Stimulated activated naive CD8-positive, alpha-beta T cell treated with anti-CD3 and anti-CD28 coated beads, Interleukin-15, Interleukin-2, amounts not matched to agents 100 ng/mL and 50 ng/mL, for 24 hours (primary cell): ENCODE data around the gene CER1.

Source experiments
- H3K27ac Mint-ChIP-seq: one replicate; pipeline ENCODE4 v1.8.0; 2021; ENCODE audit warnings: mild to moderate bottlenecking, mixed read lengths
- H3K27me3 Mint-ChIP-seq: one replicate; pipeline ENCODE4 v1.8.0; 2021; ENCODE audit warnings: mixed read lengths
- H3K36me3 Mint-ChIP-seq: one replicate; pipeline ENCODE4 v1.8.0; 2021; ENCODE audit warnings: low read depth, mixed read lengths
- H3K4me1 Mint-ChIP-seq: one replicate; pipeline ENCODE4 v1.8.0; 2021; ENCODE audit warnings: low read depth, mixed read lengths
- H3K4me3 Mint-ChIP-seq: one replicate; pipeline ENCODE4 v1.8.0; 2021; ENCODE audit warnings: mild to moderate bottlenecking, mixed read lengths
- H3K9me3 Mint-ChIP-seq: one replicate; pipeline ENCODE4 v1.8.0; 2021; ENCODE audit warnings: mixed read lengths

CER1 gene

GRCh38 chr9:14722391-14723035 is at the start of gene CER1:
Gene CER1, minus strand, starts transcription at chr9:14722733. Its CDS starts 61 bp downstream, at chr9:14722672.
- Mint-ChIP-seq H3K36me3 (no peaks in the 10 kb centered on the region), H3K27ac (no peak within 1 kb of the TSS), H3K9me3 (no peaks in the 10 kb centered on the region), H3K4me1 (no peaks in the 10 kb centered on the region), H3K27me3 (peaks cover 28% of the 10 kb centered on the region), H3K4me3 (no peak within 1 kb of the TSS)

- peaks cover 17% of the 10 kb centered on the region for H3K27me3 Mint-ChIP-seq
- H3K36me3 Mint-ChIP-seq: no peaks in the 10 kb centered on the region
- H3K9me3 Mint-ChIP-seq: no peaks in the 10 kb centered on the region
- H3K27ac Mint-ChIP-seq: no peak overlapping the region
- no peaks in the 10 kb centered on the region for H3K4me1 Mint-ChIP-seq
- no peak overlapping the region for H3K4me3 Mint-ChIP-seq
These were observed 48.1 kb upstream of the CER1 start for GRCh38 chr9:14770592-14770991.

GRCh38 chr9:14769230-14769571 is 46.7 kb upstream of the CER1 start:
- H3K36me3 Mint-ChIP-seq: no peaks in the 10 kb centered on the region
- H3K9me3 Mint-ChIP-seq: no peaks in the 10 kb centered on the region
- H3K4me1 Mint-ChIP-seq: no peaks in the 10 kb centered on the region
- H3K27ac Mint-ChIP-seq: no peak overlapping the region
- H3K4me3 Mint-ChIP-seq: no peak overlapping the region
- H3K27me3 Mint-ChIP-seq: peaks cover 17% of the 10 kb centered on the region

- no peak overlapping the region for H3K27ac Mint-ChIP-seq
- no peaks in the 10 kb centered on the region for H3K4me1 Mint-ChIP-seq
- no peaks in the 10 kb centered on the region for H3K9me3 Mint-ChIP-seq
- no peaks in the 10 kb centered on the region for H3K36me3 Mint-ChIP-seq
- H3K27me3 Mint-ChIP-seq: peaks cover 17% of the 10 kb centered on the region
- H3K4me3 Mint-ChIP-seq: no peak overlapping the region
These were observed 46.1 kb upstream of the CER1 start for GRCh38 chr9:14768405-14769229.

- Mint-ChIP-seq H3K27me3 (peaks cover 20% of the 10 kb centered on the region), H3K36me3 (no peaks in the 10 kb centered on the region), H3K27ac (no peak overlapping the region), H3K4me1 (no peaks in the 10 kb centered on the region), H3K9me3 (no peaks in the 10 kb centered on the region), H3K4me3 (no peak overlapping the region)
These were observed 43.8 kb upstream of the CER1 start for GRCh38 chr9:14766299-14766698.

GRCh38 chr9:14761584-14761983 is 39.1 kb upstream of the CER1 start:
- H3K4me3 Mint-ChIP-seq: no peak overlapping the region
- no peaks in the 10 kb centered on the region for H3K36me3 Mint-ChIP-seq

GRCh38 chr9:14760060-14760459 is 37.5 kb upstream of the CER1 start:
- no peaks in the 10 kb centered on the region for H3K4me1 Mint-ChIP-seq
- H3K27ac Mint-ChIP-seq: no peak overlapping the region
- H3K27me3 Mint-ChIP-seq: peaks cover 13% of the 10 kb centered on the region
- no peaks in the 10 kb centered on the region for H3K9me3 Mint-ChIP-seq
- H3K4me3 Mint-ChIP-seq: no peak overlapping the region
- H3K36me3 Mint-ChIP-seq: no peaks in the 10 kb centered on the region

More at GRCh38 chr9:14761584-14761983, 39.1 kb upstream of the CER1 start:
- Mint-ChIP-seq H3K4me1 (no peaks in the 10 kb centered on the region), H3K27ac (no peak overlapping the region), H3K27me3 (peaks cover 13% of the 10 kb centered on the region), H3K9me3 (no peaks in the 10 kb centered on the region)

- Mint-ChIP-seq H3K27me3 (peaks cover 19% of the 10 kb centered on the region), H3K4me1 (no peaks in the 10 kb centered on the region), H3K27ac (no peak overlapping the region), H3K36me3 (no peaks in the 10 kb centered on the region), H3K4me3 (no peak overlapping the region), H3K9me3 (no peaks in the 10 kb centered on the region)
These were observed 33.8 kb upstream of the CER1 start for GRCh38 chr9:14756291-14756690.

GRCh38 chr9:14752871-14753270 is 30.3 kb upstream of the CER1 start:
- H3K27me3 Mint-ChIP-seq: peaks cover 30% of the 10 kb centered on the region
- H3K4me3 Mint-ChIP-seq: no peak overlapping the region
- H3K9me3 Mint-ChIP-seq: no peaks in the 10 kb centered on the region
- H3K4me1 Mint-ChIP-seq: peaks cover 5% of the 10 kb centered on the region
- no peaks in the 10 kb centered on the region for H3K36me3 Mint-ChIP-seq
- no peak overlapping the region for H3K27ac Mint-ChIP-seq

GRCh38 chr9:14752271-14752670 is 29.7 kb upstream of the CER1 start:
- Mint-ChIP-seq H3K27ac (no peak overlapping the region), H3K4me3 (no peak overlapping the region), H3K36me3 (no peaks in the 10 kb centered on the region), H3K9me3 (no peaks in the 10 kb centered on the region), H3K27me3 (peaks cover 30% of the 10 kb centered on the region), H3K4me1 (peaks cover 5% of the 10 kb centered on the region)

- Mint-ChIP-seq H3K4me1 (peaks cover 5% of the 10 kb centered on the region), H3K27me3 (peaks cover 30% of the 10 kb centered on the region), H3K4me3 (no peak overlapping the region), H3K27ac (no peak overlapping the region), H3K36me3 (no peaks in the 10 kb centered on the region), H3K9me3 (no peaks in the 10 kb centered on the region)
These were observed 28.3 kb upstream of the CER1 start for GRCh38 chr9:14750821-14751220.

- H3K9me3 Mint-ChIP-seq: peaks cover 2% of the 10 kb centered on the region
- H3K27me3 Mint-ChIP-seq: peaks cover 32% of the 10 kb centered on the region
- no peak overlapping the region for H3K4me3 Mint-ChIP-seq
- H3K4me1 Mint-ChIP-seq: peaks cover 5% of the 10 kb centered on the region
- no peaks in the 10 kb centered on the region for H3K36me3 Mint-ChIP-seq
- H3K27ac Mint-ChIP-seq: no peak overlapping the region
These were observed 27.2 kb upstream of the CER1 start for GRCh38 chr9:14749741-14750211.

GRCh38 chr9:14748373-14748772 is 25.8 kb upstream of the CER1 start:
- no peaks in the 10 kb centered on the region for H3K36me3 Mint-ChIP-seq
- H3K4me1 Mint-ChIP-seq: peaks cover 5% of the 10 kb centered on the region
- no peak overlapping the region for H3K4me3 Mint-ChIP-seq
- H3K27me3 Mint-ChIP-seq: peaks cover 33% of the 10 kb centered on the region
- H3K27ac Mint-ChIP-seq: no peak overlapping the region
- H3K9me3 Mint-ChIP-seq: peaks cover 3% of the 10 kb centered on the region

GRCh38 chr9:14747111-14747510 is 24.6 kb upstream of the CER1 start:
- Mint-ChIP-seq H3K27ac (no peak overlapping the region), H3K4me3 (no peak overlapping the region), H3K36me3 (no peaks in the 10 kb centered on the region), H3K9me3 (peaks cover 3% of the 10 kb centered on the region), H3K27me3 (peaks cover 30% of the 10 kb centered on the region), H3K4me1 (peaks cover 5% of the 10 kb centered on the region)

- Mint-ChIP-seq H3K27me3 (peaks cover 27% of the 10 kb centered on the region), H3K4me3 (no peak overlapping the region), H3K27ac (no peak overlapping the region), H3K9me3 (peaks cover 3% of the 10 kb centered on the region), H3K36me3 (no peaks in the 10 kb centered on the region), H3K4me1 (peaks cover 5% of the 10 kb centered on the region)
These were observed 24.1 kb upstream of the CER1 start for GRCh38 chr9:14746626-14747025.
